GM12892 (cell line): Measurements from ENCODE around the gene TRAPPC2B.

Experiments used
- DNase-seq: peaks from one replicate; pipeline ENCODE4 v3.0.0; 2011; ENCODE audit not compliant: insufficient read length
- FAIRE-seq: peaks from 2 replicates; lab custom pipeline; 2011; peaks lifted over from hg19 to GRCh38; lab: Jason Lieb, UNC
- POLR2A ChIP-seq: IDR thresholded peaks from 2 replicates; pipeline ENCODE4 v1.6.1; 2011; ENCODE audit warnings: low read depth, low read length, control low read depth
- POLR2AphosphoS5 ChIP-seq: IDR thresholded peaks from 2 replicates; pipeline ENCODE4 v1.6.1; 2011; ENCODE audit warnings: low read depth, low read length, control low read depth
- TAF1 ChIP-seq: IDR thresholded peaks from 2 replicates; pipeline ENCODE4 v1.6.1; 2011; ENCODE audit warnings: low read depth, mild to moderate bottlenecking, control low read depth, low read length, borderline replicate concordance

Gene TRAPPC2B

GRCh38 chr19:57377498-57378146, 14.3 kb downstream of the TRAPPC2B start:
- FAIRE-seq (no peak), DNase-seq (no peak)
- no peak for TF ChIP-seq POLR2A
- TF ChIP-seq POLR2AphosphoS5, result no peak
- no peak for TF ChIP-seq TAF1

GRCh38 chr19:57380923-57381322, 17.6 kb downstream of the TRAPPC2B start:
- DNase-seq (no peak), FAIRE-seq (no peak)
- TF ChIP-seq POLR2A, result no peak

- FAIRE-seq, result no peak
- DNase-seq, result no peak
- TF ChIP-seq TAF1, result no peak
- TF ChIP-seq POLR2A, result no peak
- no peak for TF ChIP-seq POLR2AphosphoS5
Observed at GRCh38 chr19:57382806-57383488, 19.6 kb downstream of the TRAPPC2B start.

- FAIRE-seq, result no peak
- DNase-seq, result no peak
- TF ChIP-seq TAF1 (no peak), POLR2A (no peak), POLR2AphosphoS5 (no peak)
Observed at GRCh38 chr19:57389194-57389729, 25.9 kb downstream of the TRAPPC2B start.

GRCh38 chr19:57389730-57390598, 26.6 kb downstream of the TRAPPC2B start, which contains the start of gene ZNF548:
TSS of gene ZNF548 (plus strand) at chr19:57389854. CDS start at chr19:57390100, 246 bp downstream.
- peak; percentile 71 for DNase-seq
- peak; percentile 99 for FAIRE-seq

GRCh38 chr19:57395710-57396109, 32.4 kb downstream of the TRAPPC2B start:
- no peak for FAIRE-seq
- TF ChIP-seq POLR2A, result no peak
- TF ChIP-seq POLR2AphosphoS5, result no peak
- no peak for TF ChIP-seq TAF1
- DNase-seq, result no peak

More at GRCh38 chr19:57389730-57390598, 26.6 kb downstream of the TRAPPC2B start, which contains the start of gene ZNF548:
- peak; percentile 57; the same call in 1 of the 2 replicates for TF ChIP-seq POLR2AphosphoS5
- TF ChIP-seq TAF1, result no peak
- peak; percentile 71; the same call in 1 of the 2 replicates for TF ChIP-seq POLR2A

- DNase-seq (no peak), FAIRE-seq (no peak)
- TF ChIP-seq TAF1, result no peak
- TF ChIP-seq POLR2AphosphoS5, result no peak
- no peak for TF ChIP-seq POLR2A
Observed at GRCh38 chr19:57398868-57399267, 35.5 kb downstream of the TRAPPC2B start.

GRCh38 chr19:57403737-57404563, 40.6 kb downstream of the TRAPPC2B start:
- no peak for DNase-seq
- no peak for FAIRE-seq
- TF ChIP-seq TAF1 (no peak), POLR2A (no peak), POLR2AphosphoS5 (no peak)

- FAIRE-seq (peak; percentile 66), DNase-seq (peak; percentile 57)
- TF ChIP-seq POLR2A (no peak), POLR2AphosphoS5 (no peak), TAF1 (no peak)
Observed at GRCh38 chr19:57406516-57407123, 43.3 kb downstream of the TRAPPC2B start.

- TF ChIP-seq POLR2A (peak; percentile 74), POLR2AphosphoS5 (peak; percentile 77), TAF1 (peak; percentile 79)
- DNase-seq (peak; percentile 90), FAIRE-seq (peak; percentile 98)
Observed at GRCh38 chr19:57410877-57411671, 47.7 kb downstream of the TRAPPC2B start, which contains the start of gene ZNF17. TSS of gene ZNF17 (plus strand) at chr19:57411161. CDS start at chr19:57413616, 2,455 bp downstream.
